Thymus (tissue), 11 donors: ENCODE results near the gene ADAMTS6. TPM values are rescaled to one million over a fixed set of nuclear protein-coding genes. Genes with fewer than 3 reads are reported as not detected.
"Not testable (repeated sequence)": the region's sequence is repeated elsewhere in the genome, so short reads cannot be mapped to it uniquely, and the experiment has no call there.

Source experiments
- DNase-seq, 9 donors: peaks; one replicate each; pipeline ENCODE4 v3.0.0-alpha.2; 2013; ENCODE audit warnings: low spot score in 9 of 9, low read depth in 6 of 9, missing footprints in 1 of 9
- H3K27ac ChIP-seq, 2 donors: one replicate each; pipeline ENCODE4 v1.5.1; 2013; ENCODE audit warnings: control low read depth in 1 of 2, low read depth in 1 of 2, low read length in 1 of 2, mild to moderate bottlenecking in 1 of 2, moderate library complexity in 1 of 2
- H3K27me3 ChIP-seq, 2 donors: one replicate each; pipeline ENCODE4 v1.5.1; 2013; ENCODE audit warnings: low read length in 1 of 2; ENCODE audit not compliant: control insufficient read depth in 2 of 2, insufficient read depth in 1 of 2
- H3K36me3 ChIP-seq, 2 donors: one replicate each; pipeline ENCODE4 v1.5.1; 2013; ENCODE audit warnings: low read length in 1 of 2, mild to moderate bottlenecking in 1 of 2, moderate library complexity in 1 of 2; ENCODE audit not compliant: control insufficient read depth in 2 of 2, insufficient read depth in 2 of 2
- H3K4me1 ChIP-seq, 2 donors: one replicate each; pipeline ENCODE4 v1.5.1; 2013; ENCODE audit warnings: low read length in 2 of 2; ENCODE audit not compliant: control insufficient read depth in 2 of 2, insufficient read depth in 2 of 2
- H3K4me3 ChIP-seq, 2 donors: one replicate each; pipeline ENCODE4 v1.5.1; 2013; ENCODE audit warnings: low read length in 2 of 2, control low read depth in 1 of 2, mild to moderate bottlenecking in 1 of 2
- H3K9me3 ChIP-seq, 2 donors: one replicate each; pipeline ENCODE4 v1.5.1; 2013; ENCODE audit warnings: low read length in 1 of 2, mild to moderate bottlenecking in 1 of 2; ENCODE audit not compliant: control insufficient read depth in 2 of 2, insufficient read depth in 1 of 2
- WGBS: extraction: QIAGEN DNeasy Blood & Tissue Kit; methylation state at CpG from one replicate; pipeline ENCODE4 v1.1.7; 2013; 5-methylcytosine and 5-hydroxymethylcytosine counted together
- polyA plus RNA-seq: library from polyadenylated mRNA; stranded (reverse); fragments of 200-250 nt; gene quantifications from one replicate; pipeline ENCODE4 v1.2.3, GENCODE V29; 2013
- total RNA-seq: library from RNA; stranded (reverse); fragments of 120-200 nt; gene quantifications from one replicate; pipeline ENCODE4 v1.2.4, GENCODE V29; 2013
- donor health status: healthy.

Gene ADAMTS6
- total and polyA plus RNA-seq, 2 donors: 1.2 to 11.5 TPM

- Histone ChIP-seq H3K4me1 (no peaks in the 10 kb centered on the region), H3K36me3 (no peaks in the 10 kb centered on the region), H3K9me3 (no peaks in the 10 kb centered on the region), H3K27me3 (no peaks in the 10 kb centered on the region), H3K27ac (no peak overlapping the region), H3K4me3 (no peak overlapping the region)
- WGBS: 99% methylated on average over 1 of the region's 1 CpG
- no peak for DNase-seq
Measured at GRCh38 chr5:65192331-65192730, 289.4 kb downstream of the ADAMTS6 start.

GRCh38 chr5:65191554-65192135 lies 290.1 kb downstream of the ADAMTS6 start:
- DNase-seq: no peak
- Histone ChIP-seq H3K27me3 (no peaks in the 10 kb centered on the region), H3K27ac (no peak overlapping the region), H3K4me1 (no peaks in the 10 kb centered on the region), H3K9me3 (no peaks in the 10 kb centered on the region), H3K4me3 (no peak overlapping the region), H3K36me3 (no peaks in the 10 kb centered on the region)

GRCh38 chr5:65190328-65191053 lies 291.2 kb downstream of the ADAMTS6 start:
- WGBS: 90% methylated on average over 3 of the region's 3 CpGs
- Histone ChIP-seq H3K4me1 (no peaks in the 10 kb centered on the region), H3K9me3 (no peaks in the 10 kb centered on the region), H3K27ac (no peak overlapping the region), H3K27me3 (no peaks in the 10 kb centered on the region), H3K36me3 (no peaks in the 10 kb centered on the region), H3K4me3 (no peak overlapping the region)
- DNase-seq: no peak

- no peaks in the 10 kb centered on the region for H3K4me1 ChIP-seq
- H3K4me3 ChIP-seq: no peak overlapping the region
- 79% methylated on average over 2 of the region's 2 CpGs for WGBS
- H3K27ac ChIP-seq: no peak overlapping the region
- no peaks in the 10 kb centered on the region for H3K9me3 ChIP-seq
- H3K36me3 ChIP-seq: no peaks in the 10 kb centered on the region
- no peaks in the 10 kb centered on the region for H3K27me3 ChIP-seq
- DNase-seq: peak in 2 of 9 donors; percentile 8 to 49
Measured at GRCh38 chr5:65186646-65187227, 295.0 kb downstream of the ADAMTS6 start.

GRCh38 chr5:65185468-65185867 lies 296.3 kb downstream of the ADAMTS6 start:
- Histone ChIP-seq H3K4me3 (no peak overlapping the region), H3K9me3 (no peaks in the 10 kb centered on the region), H3K27ac (no peak overlapping the region), H3K36me3 (no peaks in the 10 kb centered on the region), H3K4me1 (no peaks in the 10 kb centered on the region), H3K27me3 (no peaks in the 10 kb centered on the region)
- no peak for DNase-seq
- 97% methylated on average over 1 of the region's 1 CpG for WGBS

GRCh38 chr5:65184780-65185179 lies 296.9 kb downstream of the ADAMTS6 start:
- H3K9me3 ChIP-seq: no peaks in the 10 kb centered on the region
- no peak overlapping the region for H3K4me3 ChIP-seq
- no peak for DNase-seq
- H3K4me1 ChIP-seq: no peaks in the 10 kb centered on the region
- 96% methylated on average over 5 of the region's 5 CpGs for WGBS
- H3K27ac ChIP-seq: no peak overlapping the region
- no peaks in the 10 kb centered on the region for H3K36me3 ChIP-seq
- H3K27me3 ChIP-seq: no peaks in the 10 kb centered on the region

- WGBS: 94% methylated on average over 18 of the region's 18 CpGs
- not testable (repeated sequence) for DNase-seq, H3K27me3 ChIP-seq, H3K27ac ChIP-seq, H3K4me1 ChIP-seq, H3K4me3 ChIP-seq, H3K36me3 ChIP-seq, H3K9me3 ChIP-seq
Measured at GRCh38 chr5:65174231-65174630, 307.5 kb downstream of the ADAMTS6 start.

GRCh38 chr5:65173130-65173525 lies 308.6 kb downstream of the ADAMTS6 start:
- H3K4me1 ChIP-seq: no peaks in the 10 kb centered on the region
- no peaks in the 10 kb centered on the region for H3K9me3 ChIP-seq
- DNase-seq: no peak
- no peak overlapping the region for H3K4me3 ChIP-seq
- no peaks in the 10 kb centered on the region for H3K36me3 ChIP-seq
- H3K27me3 ChIP-seq: no peaks in the 10 kb centered on the region
- 93% methylated on average over 5 of the region's 5 CpGs for WGBS
- H3K27ac ChIP-seq: no peak overlapping the region

GRCh38 chr5:65172486-65173129 lies 309.1 kb downstream of the ADAMTS6 start:
- Histone ChIP-seq H3K9me3 (no peaks in the 10 kb centered on the region), H3K36me3 (no peaks in the 10 kb centered on the region), H3K4me1 (no peaks in the 10 kb centered on the region), H3K27me3 (no peaks in the 10 kb centered on the region), H3K27ac (no peak overlapping the region), H3K4me3 (no peak overlapping the region)
- peak in 1 of 9 donors; percentile 14 for DNase-seq
- WGBS: 86% methylated on average over 9 of the region's 9 CpGs
